Activated CD8-positive, alpha-beta memory T cell treated with anti-CD3 and anti-CD28 coated beads, Interleukin-2, amount 50 U/mL, for 1 hour (primary cell): Measurements from ENCODE around the gene SLIT3.
"Not testable (repeated sequence)": the region's sequence is repeated elsewhere in the genome, so short reads cannot be mapped to it uniquely, and the experiment has no call there.

Source experiments
- DNase-seq: peaks from one replicate; pipeline ENCODE4 v3.0.0-alpha.2; 2020; ENCODE audit errors: extremely low read depth

The SLIT3 gene

GRCh38 chr5:168770036-168770498 is 530.9 kb downstream of the SLIT3 start:
- DNase-seq, result no peak

GRCh38 chr5:168768172-168768571 is 532.8 kb downstream of the SLIT3 start:
- DNase-seq, result no peak

- DNase-seq, result no peak
These were observed 534.6 kb downstream of the SLIT3 start for GRCh38 chr5:168766426-168766700.

- no peak for DNase-seq
These were observed 535.2 kb downstream of the SLIT3 start for GRCh38 chr5:168765551-168766425.

- no peak for DNase-seq
These were observed 535.8 kb downstream of the SLIT3 start for GRCh38 chr5:168765086-168765550.

- no peak for DNase-seq
These were observed 544.2 kb downstream of the SLIT3 start for GRCh38 chr5:168756453-168757391.

GRCh38 chr5:168755548-168756093 is 545.3 kb downstream of the SLIT3 start:
- DNase-seq, result no peak

GRCh38 chr5:168753691-168754254 is 547.2 kb downstream of the SLIT3 start:
- no peak for DNase-seq

- no peak for DNase-seq
These were observed 548.3 kb downstream of the SLIT3 start for GRCh38 chr5:168752416-168753190.

- no peak for DNase-seq
These were observed 548.9 kb downstream of the SLIT3 start for GRCh38 chr5:168752012-168752411.

- no peak for DNase-seq
These were observed 550.0 kb downstream of the SLIT3 start for GRCh38 chr5:168750926-168751325.

GRCh38 chr5:168749391-168750100 is 551.4 kb downstream of the SLIT3 start:
- DNase-seq, result no peak

- no peak for DNase-seq
These were observed 552.8 kb downstream of the SLIT3 start for GRCh38 chr5:168747987-168748777.

- no peak for DNase-seq
These were observed 553.9 kb downstream of the SLIT3 start for GRCh38 chr5:168746893-168747640.

GRCh38 chr5:168746126-168746892 is 554.6 kb downstream of the SLIT3 start:
- not testable (repeated sequence) for DNase-seq

GRCh38 chr5:168743617-168744016 is 557.3 kb downstream of the SLIT3 start:
- DNase-seq, result no peak

GRCh38 chr5:168742311-168742710 is 558.6 kb downstream of the SLIT3 start:
- not testable (repeated sequence) for DNase-seq

GRCh38 chr5:168740811-168741213 is 560.1 kb downstream of the SLIT3 start:
- no peak for DNase-seq
